A673 (cell line): ENCODE results near the gene C3orf18. TPM values are rescaled to one million over a fixed set of nuclear protein-coding genes. Genes with fewer than 3 reads are reported as not detected.
A peak's percentile ranks its signal among the peaks of the same experiment; 100 is the strongest.

Experiments used
- BruUV-seq: library from RNA; stranded (reverse); fragments of 400-500 nt; replicated peaks from 2 replicates; lab custom pipeline; 2021; lab: Mats Ljungman, UMichigan
- CTCF ChIA-PET: fragments of 300-600 bp; sonication (Branson Sonifier 250); formaldehyde crosslinking; loops from one replicate; lab custom pipeline; 2022; ENCODE audit warnings: antibody characterized with exemption; lab: Charles Lee
- POLR2A ChIA-PET: fragments of 300-600 bp; sonication (Branson Sonifier 250); formaldehyde crosslinking; loops from one replicate; lab custom pipeline; 2022; ENCODE audit warnings: antibody characterized with exemption; ENCODE audit not compliant: low non-redundant PET; lab: Charles Lee
- DNase-seq: peaks from one replicate; pipeline ENCODE4 v3.0.0-alpha.2; 2015; ENCODE audit warnings: low spot score
- H3K27ac ChIP-seq: fragments of 200-600 bp; sonication (generic); 2 replicates; pipeline ENCODE4 v1.5.1; 2016; ENCODE audit warnings: mixed run types, low read depth, mild to moderate bottlenecking, mixed read lengths, antibody characterized with exemption, low read length; ENCODE audit not compliant: poor library complexity, severe bottlenecking
- H3K27me3 ChIP-seq: fragments of 200-600 bp; sonication (generic); replicated peaks from 2 replicates; pipeline ENCODE4 v1.6.1; 2017; ENCODE audit warnings: mixed run types, low read depth, mild to moderate bottlenecking, mixed read lengths, antibody characterized with exemption, low read length; ENCODE audit not compliant: insufficient read depth, poor library complexity
- H3K36me3 ChIP-seq: fragments of 200-600 bp; sonication (generic); 2 replicates; pipeline ENCODE4 v1.6.1; 2016; ENCODE audit warnings: mixed run types, mild to moderate bottlenecking, mixed read lengths, antibody characterized with exemption, low read length; ENCODE audit not compliant: insufficient read depth, poor library complexity, severe bottlenecking
- H3K4me1 ChIP-seq: fragments of 200-600 bp; sonication (generic); 2 replicates; pipeline ENCODE4 v1.6.1; 2017; ENCODE audit warnings: mixed run types, mild to moderate bottlenecking, mixed read lengths, antibody characterized with exemption, low read length; ENCODE audit not compliant: insufficient read depth, poor library complexity, severe bottlenecking
- H3K4me3 ChIP-seq: fragments of 200-600 bp; sonication (generic); 2 replicates; pipeline ENCODE4 v1.5.1; 2016; ENCODE audit warnings: low read depth, mixed run types, mild to moderate bottlenecking, mixed read lengths, low read length; ENCODE audit not compliant: poor library complexity, severe bottlenecking
- H3K9me3 ChIP-seq: fragments of 200-600 bp; sonication (generic); 2 replicates; pipeline ENCODE4 v1.6.1; 2016; ENCODE audit warnings: mixed run types, low read depth, mild to moderate bottlenecking, mixed read lengths, antibody characterized with exemption, low read length; ENCODE audit not compliant: poor library complexity, severe bottlenecking
- EZH2 ChIP-seq: fragments of 200-600 bp; sonication (generic); IDR thresholded peaks from 2 replicates; pipeline ENCODE4 v1.6.1; 2017; ENCODE audit warnings: borderline replicate concordance, low read depth, mild to moderate bottlenecking, mixed read lengths, antibody characterized with exemption, low read length; ENCODE audit not compliant: poor library complexity, severe bottlenecking
- intact Hi-C: fragments of 100-400 bp; cut with micrococcal nuclease; formaldehyde crosslinking; loops from one replicate; pipeline ENCODE4 v1.10.0; 2022; ENCODE audit not compliant: unreplicated experiment
- total RNA-seq: library from RNA; stranded (reverse); gene quantifications from 2 replicates; pipeline ENCODE4 v1.2.3, GENCODE V29; 2021
- TF ChIP-seq, protein P1 (sequence below): fragments of 300-800, 200-600 bp; sonication (generic); conservative IDR thresholded peaks from 2 replicates; pipeline ENCODE4 v1.5.1; 2017; ENCODE audit warnings: low read depth, mild to moderate bottlenecking, antibody characterized with exemption, low read length, moderate library complexity, mixed read lengths

C3orf18 gene
- total RNA-seq, 1 experiment from 2014 or later = 1.5 TPM

DNA sequence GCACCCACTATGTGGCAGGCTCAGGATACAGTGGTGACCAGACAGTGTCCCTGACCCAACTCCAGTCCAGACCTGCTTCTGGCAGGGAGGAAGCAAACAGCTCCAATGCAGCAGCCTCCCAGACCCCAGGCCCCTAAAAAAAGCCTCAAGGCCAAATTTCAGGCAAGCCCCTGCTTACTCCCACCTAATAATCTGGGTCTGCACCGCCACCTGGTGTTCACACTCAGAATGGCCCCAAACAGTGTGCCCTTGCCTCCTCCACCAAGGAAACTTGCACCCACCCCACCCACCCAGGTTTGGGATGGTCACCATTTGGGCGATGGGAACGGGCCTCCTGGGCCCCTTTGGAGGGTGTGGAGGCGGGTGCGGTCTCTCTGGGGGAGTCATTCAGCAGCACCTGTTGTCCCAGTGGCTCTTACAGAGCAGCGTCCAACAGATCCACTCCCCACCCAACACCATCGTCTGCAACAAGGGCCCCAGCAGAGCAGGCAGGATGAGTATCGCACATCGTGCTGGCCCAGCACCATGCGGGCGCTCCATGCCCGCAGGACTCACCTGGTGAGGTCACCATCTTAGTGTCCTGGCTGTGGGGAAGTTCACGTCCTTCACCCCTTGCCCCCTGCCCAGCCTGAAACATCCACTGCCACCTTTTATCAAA is 17.3 kb downstream of the C3orf18 start:
- H3K9me3 ChIP-seq = no peaks in the 10 kb centered on the region
- CTCF ChIA-PET = no interaction called here
- H3K4me3 ChIP-seq = no peak overlapping the region
- no peaks in the 10 kb centered on the region for H3K27me3 ChIP-seq
- no peak overlapping the region for H3K27ac ChIP-seq
- POLR2A ChIA-PET = no interaction called here
- H3K4me1 ChIP-seq = no peaks in the 10 kb centered on the region
- DNase-seq = peak; percentile 45
- H3K36me3 ChIP-seq = no peaks in the 10 kb centered on the region
- no TSS peak for BruUV-seq
- intact Hi-C loops = loop anchor here (2.0 kb wide), 1 partner anchor 203 kb away; no protein-coding TSS in a partner anchor
- TF ChIP-seq, protein P1, sequence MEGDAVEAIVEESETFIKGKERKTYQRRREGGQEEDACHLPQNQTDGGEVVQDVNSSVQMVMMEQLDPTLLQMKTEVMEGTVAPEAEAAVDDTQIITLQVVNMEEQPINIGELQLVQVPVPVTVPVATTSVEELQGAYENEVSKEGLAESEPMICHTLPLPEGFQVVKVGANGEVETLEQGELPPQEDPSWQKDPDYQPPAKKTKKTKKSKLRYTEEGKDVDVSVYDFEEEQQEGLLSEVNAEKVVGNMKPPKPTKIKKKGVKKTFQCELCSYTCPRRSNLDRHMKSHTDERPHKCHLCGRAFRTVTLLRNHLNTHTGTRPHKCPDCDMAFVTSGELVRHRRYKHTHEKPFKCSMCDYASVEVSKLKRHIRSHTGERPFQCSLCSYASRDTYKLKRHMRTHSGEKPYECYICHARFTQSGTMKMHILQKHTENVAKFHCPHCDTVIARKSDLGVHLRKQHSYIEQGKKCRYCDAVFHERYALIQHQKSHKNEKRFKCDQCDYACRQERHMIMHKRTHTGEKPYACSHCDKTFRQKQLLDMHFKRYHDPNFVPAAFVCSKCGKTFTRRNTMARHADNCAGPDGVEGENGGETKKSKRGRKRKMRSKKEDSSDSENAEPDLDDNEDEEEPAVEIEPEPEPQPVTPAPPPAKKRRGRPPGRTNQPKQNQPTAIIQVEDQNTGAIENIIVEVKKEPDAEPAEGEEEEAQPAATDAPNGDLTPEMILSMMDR = peak; percentile 55
- no peak for TF ChIP-seq EZH2

DNA sequence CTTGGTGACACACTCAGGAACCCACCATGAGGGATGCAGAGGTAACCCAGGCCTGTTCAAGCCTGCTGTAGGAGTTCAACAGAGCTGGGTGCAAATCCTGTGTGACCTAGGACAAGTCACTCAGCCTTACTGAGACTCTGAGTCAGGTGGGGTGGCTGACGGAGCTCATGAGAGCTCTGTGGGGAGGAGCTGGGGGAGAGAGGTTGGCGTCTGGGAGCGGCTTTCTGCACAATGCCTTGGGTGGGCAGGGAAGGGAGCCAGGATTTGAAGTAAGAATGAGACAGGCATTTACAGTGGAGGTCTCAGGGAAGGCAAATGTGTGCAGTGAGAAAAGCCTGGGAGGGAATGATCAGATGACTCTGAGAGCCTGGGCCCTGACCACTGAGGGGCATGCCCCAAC is 18.3 kb downstream of the C3orf18 start:
- no peaks in the 10 kb centered on the region for H3K27me3 ChIP-seq
- H3K36me3 ChIP-seq = no peaks in the 10 kb centered on the region
- ChIA-PET CTCF (no interaction called here), POLR2A (no interaction called here)
- no peak for TF ChIP-seq EZH2
- TF ChIP-seq, protein P1 = no peak
- BruUV-seq = no TSS peak
- intact Hi-C loops = no loop called here
- no peaks in the 10 kb centered on the region for H3K9me3 ChIP-seq
- DNase-seq = no peak
- H3K4me3 ChIP-seq = no peak overlapping the region
- H3K4me1 ChIP-seq = no peaks in the 10 kb centered on the region
- H3K27ac ChIP-seq = no peak overlapping the region

DNA sequence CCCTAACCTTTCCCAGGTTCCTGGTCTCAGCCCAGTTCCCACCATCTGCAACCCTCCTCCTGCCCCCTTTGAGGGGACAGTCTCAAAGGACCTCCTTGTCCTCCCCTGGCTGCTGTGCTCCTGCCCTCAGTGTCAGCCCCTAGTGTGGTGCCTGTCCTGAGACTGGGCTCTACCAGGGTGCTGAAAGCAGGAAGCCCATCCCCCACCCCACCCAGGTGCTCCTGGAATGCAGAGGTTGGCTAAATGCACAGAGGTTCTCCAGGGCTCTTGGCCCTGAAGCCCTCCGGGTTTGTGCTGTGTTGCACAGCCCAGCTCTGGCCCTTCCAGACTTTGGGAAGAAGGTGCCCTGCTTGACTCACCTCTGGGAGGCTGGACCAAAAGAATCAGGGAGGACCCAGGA is 21.8 kb downstream of the C3orf18 start:
- H3K9me3 ChIP-seq = no peaks in the 10 kb centered on the region
- POLR2A ChIA-PET = no interaction called here
- TF ChIP-seq, protein P1 = no peak
- no peak for TF ChIP-seq EZH2
- no peaks in the 10 kb centered on the region for H3K36me3 ChIP-seq
- no peaks in the 10 kb centered on the region for H3K4me1 ChIP-seq
- no peaks in the 10 kb centered on the region for H3K27me3 ChIP-seq
- H3K4me3 ChIP-seq = no peak overlapping the region
- DNase-seq = no peak
- BruUV-seq = no TSS peak
- CTCF ChIA-PET = no interaction called here
- H3K27ac ChIP-seq = no peak overlapping the region
- intact Hi-C loops = no loop called here
